Measurements from ENCODE around the gene REP15. TPM values are rescaled to one million over a fixed set of nuclear protein-coding genes. Genes with fewer than 3 reads are reported as not detected.

Gene REP15
- total RNA-seq, result 2.6 and 6.3 TPM in 2 replicates

GRCh38 chr12:27696293-27696652 is at the start of gene REP15:
REP15 (plus strand) TSS chr12:27696447; CDS start chr12:27696563, 116 bp downstream.

GRCh38 chr12:27710592-27711316 is 14.5 kb downstream of the REP15 start, which contains the start of gene MRPS35:
MRPS35 (plus strand) TSS chr12:27710832; CDS start chr12:27710844, 12 bp downstream.

Other genes starting within 250 kb of the REP15 start
- gene SMCO2, start 249.7 kb upstream of the REP15 start, total RNA-seq, result 0.20 TPM in 1 of 2 replicates, not detected in the other
- gene PPFIBP1, start 172.2 kb upstream of the REP15 start, total RNA-seq, result 144 and 236 TPM in 2 replicates
- gene MRPS35, start 14.4 kb downstream of the REP15 start, total RNA-seq, result 61.7 and 65.1 TPM in 2 replicates
- gene KLHL42, start 83.8 kb downstream of the REP15 start, total RNA-seq, result 22.8 and 32.5 TPM in 2 replicates
- not detected in 2 replicates for gene MANSC4, start 83.8 kb downstream of the REP15 start, total RNA-seq

Measured in subcutaneous preadipocyte (primary cell).